ENCODE results near the gene ALKBH2. TPM values are rescaled to one million over a fixed set of nuclear protein-coding genes. Genes with fewer than 3 reads are reported as not detected.

The ALKBH2 gene
- total and polyA plus RNA-seq, 2 of the 8 experiments (the other 6 are each of a cell fraction or from before 2014, with no cell fraction given), result 19.1 to 22.5 TPM

DNA sequence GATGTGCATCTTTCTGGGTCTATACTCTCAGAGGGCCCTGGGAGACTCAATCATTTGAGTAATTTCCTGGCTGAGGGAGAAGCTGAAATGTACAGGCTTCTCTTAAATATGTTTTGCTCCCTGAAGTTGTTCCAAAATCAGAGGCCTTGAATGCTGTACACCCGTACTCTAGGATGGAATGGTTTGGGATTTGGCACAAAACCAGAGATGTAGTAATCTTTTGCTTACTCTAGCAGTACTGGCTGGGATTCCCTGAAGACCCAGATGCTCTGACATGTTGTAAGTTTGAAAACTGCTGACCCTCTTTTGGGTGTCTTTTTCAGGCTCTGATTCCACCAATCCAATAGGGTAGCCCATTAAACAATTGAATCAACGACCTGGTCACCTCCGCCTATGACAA is 33.5 kb upstream of the ALKBH2 start:
- no peaks in the 10 kb centered on the region for H3K9me3 ChIP-seq (ENCODE audit: insufficient read depth in 2 of 2, low read depth in 1 of 2, low read length in 1 of 2)
- H2BK120ac ChIP-seq (replicated peaks; ENCODE audit: low read depth, low read length), result no peak overlapping the region
- no peak overlapping the region for H3K9ac ChIP-seq (replicated peaks in 1 of 4; ENCODE audit: extremely low read depth in 1 of 4, low read depth in 3 of 4, low read length in 3 of 4)
- H4K8ac ChIP-seq (ENCODE audit: extremely low read depth, insufficient read depth, low read length), result no peak overlapping the region
- H2BK20ac ChIP-seq (ENCODE audit: low read length), result no peak overlapping the region
- no peak overlapping the region for H2BK5ac ChIP-seq (ENCODE audit: low read depth, low read length)
- CTCF ChIA-PET (ENCODE audit: partially characterized antibody), result no interaction called here
- H2BK15ac ChIP-seq (ENCODE audit: low read length), result no peak overlapping the region
- no peak overlapping the region for H3K27ac ChIP-seq (ENCODE audit: low read depth, low read length)
- H4K91ac ChIP-seq (replicated peaks; ENCODE audit: insufficient read length, low read length), result no peak overlapping the region
- no peak overlapping the region for H3K18ac ChIP-seq (ENCODE audit: extremely low read depth, low read length)
- no peaks in the 10 kb centered on the region for H3K36me3 ChIP-seq (ENCODE audit: control insufficient read depth in 2 of 4, insufficient read depth in 4 of 4, low read length in 3 of 4)
- no peak overlapping the region for H3K23ac ChIP-seq (ENCODE audit: insufficient read length)
- no peak overlapping the region for H3K56ac ChIP-seq (replicated peaks; ENCODE audit: insufficient read length, low read depth, low read length)
- H2AK5ac ChIP-seq (ENCODE audit: low read depth, low read length), result no peak overlapping the region
- no peak overlapping the region for H3K4ac ChIP-seq (replicated peaks; ENCODE audit: insufficient read length, low read depth, low read length)
- H3K27me3 ChIP-seq (replicated peaks in 1 of 4; ENCODE audit: control insufficient read depth in 3 of 4, extremely low read depth in 1 of 4, insufficient read depth in 3 of 4, low read length in 3 of 4), result no peaks in the 10 kb centered on the region
- FAIRE-seq (no peak), DNase-seq (ENCODE audit: low read depth in 1 of 2, low spot score in 2 of 2) (no peak)
- H3K4me1 ChIP-seq (replicated peaks in 1 of 4; ENCODE audit: control insufficient read depth in 3 of 4, insufficient read depth in 4 of 4, low read length in 3 of 4), result peaks cover 0 to 3% (median 0%) of the 10 kb centered on the region in 4 experiments; a peak in 1 of 7 replicates
- H4K5ac ChIP-seq (ENCODE audit: insufficient read length, low read depth, low read length), result no peak overlapping the region
- no peaks in the 10 kb centered on the region for H4K20me1 ChIP-seq (replicated peaks in 1 of 2; ENCODE audit: control insufficient read depth in 1 of 2, insufficient read depth in 2 of 2, low read length in 2 of 2)
- no peaks in the 10 kb centered on the region for H3K23me2 ChIP-seq (ENCODE audit: low read depth, low read length)
- H2BK12ac ChIP-seq (ENCODE audit: low read depth, low read length), result no peak overlapping the region
- no peak overlapping the region for H3K14ac ChIP-seq (ENCODE audit: insufficient read length)
- 91% methylated on average over 3 of the region's 3 CpGs; no CpG with 5 or more reads in 1 of the 2 experiments for WGBS, 2 experiments (ENCODE audit: extremely low coverage in 1 of 2, insufficient coverage in 1 of 2, insufficient read length in 1 of 2, insufficient replicate concordance in 2 of 2, low coverage in 1 of 2, low lambda C conversion rate in 2 of 2, missing lambda C conversion rate in 1 of 2)
- H3K4me3 ChIP-seq (ENCODE audit: extremely low read depth in 1 of 4, insufficient read depth in 2 of 4, low read depth in 3 of 4, low read length in 4 of 4), result no peak overlapping the region
- no peaks in the 10 kb centered on the region for H3K79me2 ChIP-seq (ENCODE audit: control insufficient read depth in 1 of 2, insufficient read depth in 2 of 2, low read length in 2 of 2)
- H3K79me1 ChIP-seq (ENCODE audit: low read depth, low read length), result no peaks in the 10 kb centered on the region
- no peak overlapping the region for H2AFZ ChIP-seq (ENCODE audit: low read length)
- POLR2A ChIA-PET (ENCODE audit: partially characterized antibody), result interaction anchor here (1.0 kb wide), 1 partner anchor 24 kb away, joined by 3 read pairs; no protein-coding TSS in a partner anchor
- no peak overlapping the region for H3K4me2 ChIP-seq (ENCODE audit: insufficient read depth in 1 of 2, low read depth in 2 of 2, low read length in 2 of 2)
- TF ChIP-seq CTBP2 (IDR thresholded peaks at IDR 0.05; ENCODE audit: borderline replicate concordance, insufficient read depth, insufficient read length, low read length) (no peak), RXRA (IDR thresholded peaks at IDR 0.05; ENCODE audit: insufficient read depth, low read depth, low read length) (no peak), POLR2AphosphoS5 (IDR thresholded peaks at IDR 0.05; ENCODE audit: low read depth, low read length) (no peak), BCL11A (IDR thresholded peaks at IDR 0.05; ENCODE audit: low read depth in 2 of 2, low read length in 2 of 2) (no peak), ASH2L (IDR thresholded peaks at IDR 0.05; ENCODE audit: low read length) (no peak), RAD21 (IDR thresholded peaks at IDR 0.05 in 1 of 2, conservative IDR thresholded peaks at IDR 0.05 in 1 of 2; ENCODE audit: low read depth in 2 of 2, low read length in 2 of 2) (no peak), CHD2 (IDR thresholded peaks at IDR 0.05; ENCODE audit: low read length) (no peak), CREB1 (IDR thresholded peaks at IDR 0.05) (no peak), YY1 (IDR thresholded peaks at IDR 0.05; ENCODE audit: low read depth, low read length) (no peak), TBP (IDR thresholded peaks at IDR 0.05; ENCODE audit: low read depth, low read length) (no peak), TAF7 (optimal IDR thresholded peaks at IDR 0.05; ENCODE audit: borderline replicate concordance, low read depth, low read length) (no peak)
- TF ChIP-seq, protein P1, sequence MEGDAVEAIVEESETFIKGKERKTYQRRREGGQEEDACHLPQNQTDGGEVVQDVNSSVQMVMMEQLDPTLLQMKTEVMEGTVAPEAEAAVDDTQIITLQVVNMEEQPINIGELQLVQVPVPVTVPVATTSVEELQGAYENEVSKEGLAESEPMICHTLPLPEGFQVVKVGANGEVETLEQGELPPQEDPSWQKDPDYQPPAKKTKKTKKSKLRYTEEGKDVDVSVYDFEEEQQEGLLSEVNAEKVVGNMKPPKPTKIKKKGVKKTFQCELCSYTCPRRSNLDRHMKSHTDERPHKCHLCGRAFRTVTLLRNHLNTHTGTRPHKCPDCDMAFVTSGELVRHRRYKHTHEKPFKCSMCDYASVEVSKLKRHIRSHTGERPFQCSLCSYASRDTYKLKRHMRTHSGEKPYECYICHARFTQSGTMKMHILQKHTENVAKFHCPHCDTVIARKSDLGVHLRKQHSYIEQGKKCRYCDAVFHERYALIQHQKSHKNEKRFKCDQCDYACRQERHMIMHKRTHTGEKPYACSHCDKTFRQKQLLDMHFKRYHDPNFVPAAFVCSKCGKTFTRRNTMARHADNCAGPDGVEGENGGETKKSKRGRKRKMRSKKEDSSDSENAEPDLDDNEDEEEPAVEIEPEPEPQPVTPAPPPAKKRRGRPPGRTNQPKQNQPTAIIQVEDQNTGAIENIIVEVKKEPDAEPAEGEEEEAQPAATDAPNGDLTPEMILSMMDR (IDR thresholded peaks at IDR 0.05; ENCODE audit: control extremely low read depth in 1 of 3, insufficient read depth in 1 of 3, low read depth in 1 of 3, low read length in 3 of 3), result no peak

Data from H1 (cell line).